HG03280 (cell line): ENCODE data around the gene CDH23.

Experiments used
- ATAC-seq: cut with Tn5 transposase; IDR thresholded peaks from one replicate; pipeline ENCODE4 v1.9.1; 2021; ENCODE audit warnings: mild to moderate bottlenecking, moderate library complexity; ENCODE audit not compliant: unreplicated experiment

The CDH23 gene

DNA sequence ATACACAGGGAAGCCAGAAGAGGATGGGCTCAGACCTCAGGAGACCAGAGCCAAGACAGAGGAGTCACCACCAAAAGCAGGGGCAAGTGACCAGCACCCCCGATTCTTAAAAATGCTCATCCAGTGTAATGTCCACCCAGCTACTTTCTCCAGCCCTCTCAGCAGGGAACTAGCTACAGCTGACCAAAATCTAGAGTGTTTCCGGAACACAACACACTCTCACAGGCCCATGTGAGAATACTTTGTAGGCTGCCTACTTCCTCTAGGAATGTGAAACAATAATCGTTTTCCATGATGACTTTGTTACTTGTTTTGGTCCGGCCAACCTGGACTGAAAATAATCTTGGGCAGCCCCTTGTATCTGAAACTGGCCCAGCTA lies 439.9 kb downstream of the CDH23 start:
- peak; percentile 20 for ATAC-seq

DNA sequence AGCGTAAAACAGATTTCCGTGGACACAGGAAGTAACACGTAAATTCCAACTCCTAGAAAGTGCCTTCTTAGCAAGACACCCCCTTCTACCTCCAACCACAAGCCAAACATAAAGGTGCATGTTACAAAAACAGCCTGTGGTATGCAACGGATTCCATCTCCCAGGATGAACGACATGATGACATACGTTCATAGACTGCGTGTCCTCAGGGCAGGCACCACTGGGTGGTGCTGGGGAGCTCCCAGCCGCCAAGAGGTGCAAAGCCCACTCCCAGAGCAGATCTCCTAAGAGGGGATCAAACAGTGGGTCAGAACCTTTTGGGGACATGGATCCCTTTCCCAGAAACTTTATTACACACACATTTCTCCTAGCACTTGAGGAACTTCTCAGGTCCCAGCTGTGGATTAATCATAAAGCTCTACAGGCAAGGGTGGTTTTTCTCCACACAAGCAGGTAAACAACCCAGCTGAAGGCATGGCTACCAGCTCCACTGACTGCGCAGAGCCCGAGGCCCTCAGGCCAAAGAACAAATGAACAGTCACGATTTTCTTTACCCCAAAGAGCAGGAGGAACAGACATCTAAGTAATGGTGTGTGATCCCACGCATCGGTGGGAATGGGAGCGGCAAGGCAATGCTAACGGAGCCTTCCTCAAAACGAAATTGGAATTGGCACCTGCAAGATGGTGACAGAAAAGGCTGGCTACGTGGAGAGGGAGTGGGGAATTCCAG lies 440.5 kb downstream of the CDH23 start:
- no peak for ATAC-seq

DNA sequence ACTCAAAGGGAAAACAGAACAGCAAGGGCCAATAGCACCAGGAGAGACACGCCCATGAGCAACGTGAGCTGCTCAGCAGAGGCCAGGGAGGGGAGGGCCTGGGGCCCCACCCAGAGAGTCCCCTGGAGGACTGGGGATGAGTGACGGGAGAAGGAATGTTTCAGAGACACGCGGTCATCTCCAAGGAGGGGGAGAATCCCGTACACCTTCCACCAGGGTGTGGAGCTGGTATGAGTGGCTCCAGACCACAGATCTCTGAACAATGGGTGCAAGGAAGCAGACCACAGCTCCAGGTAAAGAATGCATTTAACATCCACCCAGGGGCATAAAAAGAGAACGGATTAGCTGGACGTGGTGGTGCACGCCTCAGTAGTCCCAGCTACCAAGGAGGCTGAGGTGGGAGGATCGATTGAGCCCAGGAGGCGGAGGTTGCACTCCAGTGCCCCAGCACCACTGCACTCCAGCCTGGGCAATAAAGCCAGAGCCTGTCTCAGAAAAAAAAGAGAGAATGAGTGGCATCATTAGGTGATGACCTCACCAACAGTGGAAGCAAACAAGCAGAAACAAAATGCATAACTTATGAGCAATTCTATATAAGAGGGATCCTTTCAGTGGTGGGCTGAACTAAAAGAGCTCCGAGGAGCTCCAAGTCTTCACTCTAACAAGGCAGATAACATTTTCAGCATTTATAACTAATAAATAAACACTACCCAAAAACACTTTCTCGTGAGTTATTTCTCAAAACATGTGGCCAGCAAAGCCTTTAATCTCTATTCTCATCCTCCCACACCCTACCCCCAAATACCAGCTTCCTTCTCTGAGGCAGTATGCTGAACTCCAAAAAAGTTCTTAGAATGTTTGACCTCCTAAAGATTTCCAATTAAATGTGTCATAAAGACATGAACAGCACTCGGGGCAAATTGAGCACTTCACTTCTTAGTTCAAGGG lies 441.8 kb downstream of the CDH23 start:
- no peak for ATAC-seq

DNA sequence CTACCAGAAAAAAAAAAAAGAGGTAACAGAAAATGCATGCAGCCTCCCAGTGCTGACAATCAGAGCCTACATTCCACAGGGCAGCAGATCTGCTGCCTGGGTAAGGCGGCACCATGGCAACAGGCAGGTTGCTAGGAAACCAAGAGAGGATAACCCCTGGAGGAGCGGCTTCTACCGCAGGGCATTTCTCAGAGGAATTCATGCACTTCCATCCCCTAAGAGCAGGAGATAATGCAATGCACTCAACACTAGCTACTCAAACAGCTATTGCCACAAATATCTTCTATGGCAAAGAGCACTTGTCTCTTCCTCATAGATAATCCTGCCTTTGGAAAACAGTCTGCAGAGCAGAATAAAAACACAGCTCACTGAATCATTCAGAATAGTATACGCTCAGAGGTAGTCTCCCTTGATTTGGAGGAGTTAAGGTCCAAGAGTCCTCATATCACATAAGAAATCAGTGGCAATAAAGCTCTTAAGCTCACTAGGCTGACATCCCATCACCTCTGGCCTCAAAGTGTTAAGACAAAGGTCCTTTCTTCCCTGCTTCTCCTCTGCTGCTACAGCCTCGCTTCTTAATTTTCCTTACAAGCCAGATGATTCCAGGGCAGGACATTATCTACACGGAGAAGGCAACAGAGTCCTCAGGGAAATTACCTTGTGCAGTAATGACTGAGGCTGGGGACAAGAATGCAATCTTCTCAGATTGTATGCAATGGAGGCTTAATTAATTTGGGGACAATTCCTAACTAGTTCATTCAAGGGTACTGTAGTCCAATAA lies 443.6 kb downstream of the CDH23 start:
- no peak for ATAC-seq

GRCh38 chr10:71840958-71841335 lies 444.2 kb downstream of the CDH23 start:
- no peak for ATAC-seq

GRCh38 chr10:71842422-71842821 lies 445.7 kb downstream of the CDH23 start:
- no peak for ATAC-seq

DNA sequence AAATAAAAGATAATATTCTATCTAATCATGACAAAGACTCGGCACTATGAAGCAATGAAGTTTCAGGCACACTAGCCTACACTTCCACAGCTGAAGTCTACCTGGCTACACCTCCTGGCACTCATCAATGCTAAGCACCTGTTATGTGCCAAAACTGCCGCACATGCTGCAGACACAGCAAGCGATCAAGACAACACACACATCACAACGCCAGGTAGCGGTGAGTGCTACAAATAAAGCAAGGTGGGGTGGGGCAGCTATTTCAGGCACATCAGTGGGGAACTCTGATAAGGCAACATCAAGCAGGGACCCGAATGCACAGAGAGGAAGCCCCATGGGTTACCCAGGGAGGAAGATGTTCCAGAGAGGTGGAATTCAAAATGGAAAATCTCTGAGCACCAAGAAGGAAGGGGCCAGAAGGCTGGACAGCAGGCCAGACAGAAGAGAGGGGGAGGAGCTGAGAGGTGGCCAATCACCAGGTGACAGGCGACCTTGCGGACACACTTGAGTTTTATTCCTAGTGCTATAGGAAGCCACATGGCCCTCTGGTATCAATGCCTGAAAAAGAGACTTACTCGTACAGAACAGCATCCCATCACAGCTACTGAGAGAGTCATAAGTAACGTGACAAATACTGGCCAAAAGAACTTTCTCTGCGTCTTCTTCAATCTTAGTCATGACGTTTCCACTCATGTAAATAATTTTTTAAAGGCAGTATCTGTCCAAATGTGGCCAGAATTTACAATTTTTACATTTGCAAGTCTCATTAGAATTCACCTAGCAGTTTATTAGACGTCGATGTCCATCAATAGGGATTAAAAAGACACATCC lies 446.4 kb downstream of the CDH23 start:
- no peak for ATAC-seq

- no peak for ATAC-seq
Observed at GRCh38 chr10:71844084-71844483, 447.4 kb downstream of the CDH23 start.

DNA sequence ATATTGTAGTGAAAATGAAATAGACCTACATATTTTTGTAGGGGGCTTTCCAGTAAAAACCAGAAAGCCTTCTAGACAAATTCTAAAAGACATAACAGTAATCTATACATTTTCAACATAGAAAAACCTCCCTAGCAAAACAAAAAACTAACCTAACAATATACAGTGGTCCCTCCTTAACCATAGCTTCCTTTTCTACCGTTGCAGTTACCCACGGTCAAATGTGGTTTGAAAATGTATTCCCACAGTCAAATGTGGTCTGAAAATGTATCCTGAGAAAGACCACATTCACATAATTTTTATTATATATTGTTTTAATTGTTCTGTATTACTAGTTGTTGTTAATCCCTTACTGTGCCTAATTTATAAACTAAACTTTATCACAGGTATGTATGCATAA lies 448.0 kb downstream of the CDH23 start:
- no peak for ATAC-seq

- ATAC-seq = no peak
Observed at GRCh38 chr10:71845410-71846405, 449.0 kb downstream of the CDH23 start.

DNA sequence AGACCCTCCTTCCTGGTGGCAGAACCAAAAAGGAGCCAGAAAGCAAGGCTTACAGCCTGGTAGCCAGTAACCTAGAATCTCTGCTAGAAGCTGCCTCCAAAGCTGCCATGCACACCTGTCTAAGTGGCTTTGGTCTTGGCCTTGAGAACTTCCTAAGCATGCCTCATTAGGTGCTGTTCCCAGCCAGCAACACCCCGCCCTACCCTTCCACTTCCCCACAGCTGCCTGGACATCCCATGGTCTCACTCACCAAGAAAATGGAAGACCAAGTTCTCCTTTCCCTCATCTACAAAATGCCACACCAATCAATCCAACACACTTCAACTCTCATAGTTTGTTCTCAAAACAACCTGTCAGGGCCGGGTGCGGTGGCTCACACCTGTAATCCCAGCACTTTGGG lies 450.1 kb downstream of the CDH23 start:
- no peak for ATAC-seq

DNA sequence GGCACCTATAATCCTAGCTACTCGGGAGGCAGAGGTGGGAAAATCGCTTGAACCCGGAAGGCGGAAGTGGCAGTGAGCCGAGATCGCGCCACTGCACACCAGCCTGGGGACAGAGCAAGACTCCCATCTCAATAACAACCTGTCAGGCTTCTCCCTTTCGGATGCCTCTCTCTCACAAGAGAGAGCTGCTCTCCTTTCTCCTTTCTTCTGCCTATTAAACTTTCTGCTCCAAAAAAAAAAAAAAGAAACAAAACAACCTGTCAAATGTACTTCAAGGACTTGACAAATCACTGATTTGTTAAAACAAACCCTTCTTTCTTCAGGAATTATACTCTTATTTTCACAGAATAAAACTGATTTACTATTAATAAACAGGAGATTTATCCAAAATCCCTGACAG lies 450.7 kb downstream of the CDH23 start:
- ATAC-seq = no peak

GRCh38 chr10:71848325-71849275 lies 451.9 kb downstream of the CDH23 start:
- no peak for ATAC-seq

DNA sequence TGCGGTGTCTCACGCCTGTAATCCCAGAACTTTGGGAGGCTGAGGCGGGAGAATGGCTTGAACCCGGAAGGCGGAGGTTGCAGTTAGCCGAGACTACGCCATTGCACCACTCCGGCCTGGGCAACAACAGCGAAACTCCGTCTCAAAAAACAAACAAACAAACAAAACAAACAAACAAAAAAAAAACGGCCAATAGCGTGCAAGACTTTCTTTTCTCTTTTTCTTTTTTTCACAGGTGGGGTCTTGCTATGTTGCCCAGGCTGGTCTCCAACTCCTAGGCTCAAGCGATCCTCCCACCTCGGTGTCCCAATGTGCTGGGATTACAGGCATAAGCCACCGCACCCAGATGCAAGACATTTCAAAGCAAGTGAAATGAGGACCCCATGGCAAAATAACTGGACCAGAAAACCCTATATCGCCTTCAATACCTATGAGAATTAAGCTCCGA lies 452.8 kb downstream of the CDH23 start:
- no peak for ATAC-seq

- ATAC-seq = no peak
Observed at GRCh38 chr10:71850021-71850742, 453.5 kb downstream of the CDH23 start.

- ATAC-seq = peak; percentile 94
Observed at GRCh38 chr10:71850743-71851464, 454.2 kb downstream of the CDH23 start, which contains the start of gene PSAP. PSAP (minus strand) TSS chr10:71851251; CDS start chr10:71851221, 30 bp downstream.
